AG09309 (cell line): ENCODE data around the gene MKRN2.
"Not testable (repeated sequence)": the region's sequence is repeated elsewhere in the genome, so short reads cannot be mapped to it uniquely, and the experiment has no call there.

Experiments
- DNase-seq: peaks from one replicate; pipeline ENCODE4 v3.0.0-alpha.2; 2010; ENCODE audit warnings: low read depth
- H3K4me3 ChIP-seq: 2 replicates; pipeline ENCODE4 v1.5.1; 2011; ENCODE audit warnings: mild to moderate bottlenecking, low read depth, low read length, moderate library complexity; ENCODE audit not compliant: control insufficient read depth
- TF ChIP-seq, protein P1 (sequence below): IDR thresholded peaks from 2 replicates; pipeline ENCODE4 v1.5.1; 2011; ENCODE audit warnings: mild to moderate bottlenecking, low read depth, low read length, inconsistent platforms; ENCODE audit not compliant: insufficient read depth, control insufficient read depth; ENCODE audit errors: missing control alignments

The MKRN2 gene

DNA sequence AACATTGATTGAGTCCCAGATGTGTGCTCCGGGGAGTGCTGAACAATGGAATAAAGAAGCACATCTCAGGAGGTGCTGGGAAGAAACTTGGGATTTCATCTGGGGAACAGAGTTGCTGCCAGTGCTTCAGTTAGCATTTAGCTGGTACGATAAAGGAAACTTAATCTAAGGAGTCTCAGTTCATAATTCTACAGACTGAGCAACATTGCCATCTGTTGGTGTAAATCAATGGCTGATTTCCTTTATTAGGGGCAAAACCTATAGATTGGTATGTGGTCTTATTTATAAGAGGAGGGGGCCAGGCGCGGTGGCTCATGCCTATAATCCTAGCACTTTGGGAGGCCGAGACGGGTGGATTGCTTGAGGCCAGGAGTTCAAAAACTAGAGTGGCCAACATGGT, 20.5 kb upstream of the MKRN2 start:
- TF ChIP-seq, protein P1, sequence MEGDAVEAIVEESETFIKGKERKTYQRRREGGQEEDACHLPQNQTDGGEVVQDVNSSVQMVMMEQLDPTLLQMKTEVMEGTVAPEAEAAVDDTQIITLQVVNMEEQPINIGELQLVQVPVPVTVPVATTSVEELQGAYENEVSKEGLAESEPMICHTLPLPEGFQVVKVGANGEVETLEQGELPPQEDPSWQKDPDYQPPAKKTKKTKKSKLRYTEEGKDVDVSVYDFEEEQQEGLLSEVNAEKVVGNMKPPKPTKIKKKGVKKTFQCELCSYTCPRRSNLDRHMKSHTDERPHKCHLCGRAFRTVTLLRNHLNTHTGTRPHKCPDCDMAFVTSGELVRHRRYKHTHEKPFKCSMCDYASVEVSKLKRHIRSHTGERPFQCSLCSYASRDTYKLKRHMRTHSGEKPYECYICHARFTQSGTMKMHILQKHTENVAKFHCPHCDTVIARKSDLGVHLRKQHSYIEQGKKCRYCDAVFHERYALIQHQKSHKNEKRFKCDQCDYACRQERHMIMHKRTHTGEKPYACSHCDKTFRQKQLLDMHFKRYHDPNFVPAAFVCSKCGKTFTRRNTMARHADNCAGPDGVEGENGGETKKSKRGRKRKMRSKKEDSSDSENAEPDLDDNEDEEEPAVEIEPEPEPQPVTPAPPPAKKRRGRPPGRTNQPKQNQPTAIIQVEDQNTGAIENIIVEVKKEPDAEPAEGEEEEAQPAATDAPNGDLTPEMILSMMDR, result peak; percentile 5
- H3K4me3 ChIP-seq, result no peak overlapping the region
- DNase-seq, result no peak

- H3K4me3 ChIP-seq, result no peak overlapping the region
- TF ChIP-seq, protein P1, result peak; percentile 38
- no peak for DNase-seq
Observed at GRCh38 chr3:12541625-12542024, 15.3 kb upstream of the MKRN2 start.

- DNase-seq, H3K4me3 ChIP-seq: not testable (repeated sequence)
Observed at GRCh38 chr3:12543497-12543896, 13.4 kb upstream of the MKRN2 start.

GRCh38 chr3:12544652-12545472, 12.0 kb upstream of the MKRN2 start:
- TF ChIP-seq, protein P1, result no peak
- no peak overlapping the region for H3K4me3 ChIP-seq
- DNase-seq, result no peak

- DNase-seq, result no peak
- TF ChIP-seq, protein P1, result no peak
- no peak within 1 kb of the TSS for H3K4me3 ChIP-seq
Observed at GRCh38 chr3:12545473-12545791, 11.5 kb upstream of the MKRN2 start, which contains the start of gene MKRN2OS. Gene MKRN2OS (minus strand): TSS chr3:12545499. CDS start chr3:12545464, 35 bp downstream.

DNA sequence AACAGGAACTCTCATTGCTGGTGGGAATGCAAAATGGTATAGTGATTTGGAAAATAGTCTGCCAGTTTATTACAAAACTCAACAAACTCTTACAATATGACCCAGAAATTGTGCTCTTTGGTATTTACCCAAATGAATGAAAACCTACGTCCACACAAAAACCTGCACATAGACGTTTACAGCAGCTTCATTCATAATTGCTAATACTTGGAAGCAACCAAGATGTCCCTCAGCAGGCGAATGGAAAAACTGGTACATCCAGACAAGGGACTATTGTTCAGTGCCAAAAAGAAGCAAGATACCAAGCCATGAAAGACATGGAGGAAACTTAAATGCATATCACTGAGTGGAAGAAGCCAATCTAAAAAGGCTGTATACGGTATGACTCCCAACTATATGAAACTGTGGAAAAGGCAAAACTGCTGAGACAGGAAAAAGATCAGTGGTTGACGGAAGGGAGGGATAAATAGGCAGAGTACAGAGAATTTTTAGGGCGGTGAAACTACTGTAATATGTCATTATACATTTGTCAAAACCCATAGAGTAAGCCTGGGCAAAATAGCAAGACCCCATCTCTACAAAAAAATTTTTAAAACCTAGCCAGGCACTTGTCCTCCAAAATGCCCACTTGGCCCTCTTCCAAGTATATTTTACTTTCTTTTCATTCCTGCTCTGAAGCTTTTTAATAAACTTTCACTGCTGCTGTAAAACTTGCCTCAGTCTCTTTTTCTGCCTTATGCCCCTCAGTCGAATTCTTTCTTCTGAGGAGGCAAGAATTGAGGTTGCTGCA, 6.7 kb upstream of the MKRN2 start:
- H3K4me3 ChIP-seq, result no peak overlapping the region
- TF ChIP-seq, protein P1, result no peak
- no peak for DNase-seq

GRCh38 chr3:12553921-12554391, 2.9 kb upstream of the MKRN2 start:
- no peak for DNase-seq
- TF ChIP-seq, protein P1, result no peak
- peak overlapping the region; percentile 45 for H3K4me3 ChIP-seq
